ENCODE results near the gene SNPH. TPM values are rescaled to one million over a fixed set of nuclear protein-coding genes. Genes with fewer than 3 reads are reported as not detected.

The SNPH gene
- total and polyA plus RNA-seq, 2 of the 8 experiments (the other 6 are each of a cell fraction or from before 2014, with no cell fraction given): 0.98 to 4.9 TPM

DNA sequence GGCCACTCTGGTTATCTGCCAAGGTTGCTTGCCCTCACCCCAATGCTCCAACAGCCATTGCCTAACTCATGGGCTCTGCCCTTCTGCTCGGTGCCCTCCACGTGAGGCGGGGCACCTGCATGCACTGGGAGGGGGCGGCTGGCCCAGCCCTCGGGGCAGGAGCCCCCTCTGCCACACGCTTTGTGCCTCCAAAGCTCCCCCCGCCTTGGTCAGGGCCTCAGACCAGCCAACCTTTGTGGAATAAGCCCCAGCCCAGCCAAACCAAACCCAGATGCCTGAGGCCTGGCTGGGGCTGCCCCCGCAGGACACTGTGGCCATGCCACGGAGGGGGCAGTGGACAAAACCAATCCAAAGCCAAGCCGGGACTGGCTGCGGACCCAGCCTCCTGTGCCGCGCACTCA, 41.5 kb downstream of the SNPH start:
- Histone ChIP-seq H4K8ac (ENCODE audit: extremely low read depth, insufficient read depth, low read length) (no peak overlapping the region), H2BK12ac (ENCODE audit: low read depth, low read length) (no peak overlapping the region), H2AK5ac (ENCODE audit: low read depth, low read length) (no peak overlapping the region), H4K91ac (replicated peaks; ENCODE audit: insufficient read length, low read length) (no peak overlapping the region), H3K14ac (ENCODE audit: insufficient read length) (no peak overlapping the region), H3K27ac (ENCODE audit: low read depth, low read length) (no peak overlapping the region), H3K23ac (ENCODE audit: insufficient read length) (no peak overlapping the region), H3K79me2 (ENCODE audit: control insufficient read depth in 1 of 2, insufficient read depth in 2 of 2, low read length in 2 of 2) (no peaks in the 10 kb centered on the region), H4K5ac (ENCODE audit: insufficient read length, low read depth, low read length) (no peak overlapping the region), H3K23me2 (ENCODE audit: low read depth, low read length) (no peaks in the 10 kb centered on the region), H3K4me3 (ENCODE audit: extremely low read depth in 1 of 4, insufficient read depth in 2 of 4, low read depth in 3 of 4, low read length in 4 of 4) (no peak overlapping the region), H2AFZ (ENCODE audit: low read length) (no peak overlapping the region), H3K9me3 (ENCODE audit: insufficient read depth in 2 of 2, low read depth in 1 of 2, low read length in 1 of 2) (no peaks in the 10 kb centered on the region), H2BK5ac (ENCODE audit: low read depth, low read length) (no peak overlapping the region), H3K4ac (replicated peaks; ENCODE audit: insufficient read length, low read depth, low read length) (no peak overlapping the region), H3K79me1 (ENCODE audit: low read depth, low read length) (no peaks in the 10 kb centered on the region), H3K9ac (replicated peaks in 1 of 4; ENCODE audit: extremely low read depth in 1 of 4, low read depth in 3 of 4, low read length in 3 of 4) (no peak overlapping the region), H3K36me3 (ENCODE audit: control insufficient read depth in 2 of 4, insufficient read depth in 4 of 4, low read length in 3 of 4) (no peaks in the 10 kb centered on the region; a peak in 1 of 8 replicates), H3K27me3 (replicated peaks in 1 of 4; ENCODE audit: control insufficient read depth in 3 of 4, extremely low read depth in 1 of 4, insufficient read depth in 3 of 4, low read length in 3 of 4) (peaks cover 0 to 4% (median 4%) of the 10 kb centered on the region in 4 experiments; a peak in 5 of 7 replicates), H3K4me1 (replicated peaks in 1 of 4; ENCODE audit: control insufficient read depth in 3 of 4, insufficient read depth in 4 of 4, low read length in 3 of 4) (peaks cover 0 to 2% (median 0%) of the 10 kb centered on the region in 4 experiments; a peak in 4 of 7 replicates), H2BK120ac (replicated peaks; ENCODE audit: low read depth, low read length) (no peak overlapping the region), H4K20me1 (replicated peaks in 1 of 2; ENCODE audit: control insufficient read depth in 1 of 2, insufficient read depth in 2 of 2, low read length in 2 of 2) (no peaks in the 10 kb centered on the region), H3K56ac (replicated peaks; ENCODE audit: insufficient read length, low read depth, low read length) (no peak overlapping the region), H3K4me2 (ENCODE audit: insufficient read depth in 1 of 2, low read depth in 2 of 2, low read length in 2 of 2) (no peak overlapping the region), H2BK15ac (ENCODE audit: low read length) (no peak overlapping the region), H2BK20ac (ENCODE audit: low read length) (no peak overlapping the region), H3K18ac (ENCODE audit: extremely low read depth, low read length) (no peak overlapping the region)
- POLR2A ChIA-PET (ENCODE audit: partially characterized antibody): interaction anchor here (0.5 to 1.3 kb wide), 3 partner anchors 15 to 106 kb away, joined by 3 read pairs; no protein-coding TSS in a partner anchor
- DNase-seq (ENCODE audit: low read depth in 1 of 2, low spot score in 2 of 2) (no peak), FAIRE-seq (no peak)
- CTCF ChIA-PET (ENCODE audit: partially characterized antibody): interaction anchor here (0.9 to 2.1 kb wide), 6 partner anchors 8 to 141 kb away, joined by 3 to 6 read pairs (median 3); no protein-coding TSS in a partner anchor
- WGBS, 2 experiments (ENCODE audit: extremely low coverage in 1 of 2, insufficient coverage in 1 of 2, insufficient read length in 1 of 2, insufficient replicate concordance in 2 of 2, low coverage in 1 of 2, low lambda C conversion rate in 2 of 2, missing lambda C conversion rate in 1 of 2): 94% methylated on average over 12 of the region's 13 CpGs; no CpG with 5 or more reads in 1 of the 2 experiments
- no peak for TF ChIP-seq BACH1 (IDR thresholded peaks at IDR 0.05; ENCODE audit: low read length)
- TF ChIP-seq GTF2F1 (IDR thresholded peaks at IDR 0.05; ENCODE audit: borderline replicate concordance, low read depth, low read length): no peak
- no peak for TF ChIP-seq KDM4A (IDR thresholded peaks at IDR 0.05; ENCODE audit: low read depth, low read length, severe bottlenecking)
- no peak for TF ChIP-seq SP1 (IDR thresholded peaks at IDR 0.05; ENCODE audit: low read depth, low read length)
- TF ChIP-seq SP2 (IDR thresholded peaks at IDR 0.05; ENCODE audit: low read length): no peak
- TF ChIP-seq CBX8 (IDR thresholded peaks at IDR 0.05; ENCODE audit: borderline replicate concordance, low read depth, low read length): no peak
- TF ChIP-seq, protein P1, sequence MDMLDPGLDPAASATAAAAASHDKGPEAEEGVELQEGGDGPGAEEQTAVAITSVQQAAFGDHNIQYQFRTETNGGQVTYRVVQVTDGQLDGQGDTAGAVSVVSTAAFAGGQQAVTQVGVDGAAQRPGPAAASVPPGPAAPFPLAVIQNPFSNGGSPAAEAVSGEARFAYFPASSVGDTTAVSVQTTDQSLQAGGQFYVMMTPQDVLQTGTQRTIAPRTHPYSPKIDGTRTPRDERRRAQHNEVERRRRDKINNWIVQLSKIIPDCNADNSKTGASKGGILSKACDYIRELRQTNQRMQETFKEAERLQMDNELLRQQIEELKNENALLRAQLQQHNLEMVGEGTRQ (IDR thresholded peaks at IDR 0.05; ENCODE audit: low read length): no peak
- no peak for TF ChIP-seq TCF12 (IDR thresholded peaks at IDR 0.05; ENCODE audit: low read depth, low read length)
- no peak for TF ChIP-seq EGR1 (IDR thresholded peaks at IDR 0.05; ENCODE audit: borderline replicate concordance, low read depth, low read length)
- TF ChIP-seq, protein P2, sequence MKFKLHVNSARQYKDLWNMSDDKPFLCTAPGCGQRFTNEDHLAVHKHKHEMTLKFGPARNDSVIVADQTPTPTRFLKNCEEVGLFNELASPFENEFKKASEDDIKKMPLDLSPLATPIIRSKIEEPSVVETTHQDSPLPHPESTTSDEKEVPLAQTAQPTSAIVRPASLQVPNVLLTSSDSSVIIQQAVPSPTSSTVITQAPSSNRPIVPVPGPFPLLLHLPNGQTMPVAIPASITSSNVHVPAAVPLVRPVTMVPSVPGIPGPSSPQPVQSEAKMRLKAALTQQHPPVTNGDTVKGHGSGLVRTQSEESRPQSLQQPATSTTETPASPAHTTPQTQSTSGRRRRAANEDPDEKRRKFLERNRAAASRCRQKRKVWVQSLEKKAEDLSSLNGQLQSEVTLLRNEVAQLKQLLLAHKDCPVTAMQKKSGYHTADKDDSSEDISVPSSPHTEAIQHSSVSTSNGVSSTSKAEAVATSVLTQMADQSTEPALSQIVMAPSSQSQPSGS (IDR thresholded peaks at IDR 0.05; ENCODE audit: low read length): no peak
- no peak for TF ChIP-seq CTBP2 (IDR thresholded peaks at IDR 0.05; ENCODE audit: borderline replicate concordance, insufficient read depth, insufficient read length, low read length)
- no peak for TF ChIP-seq YY1 (IDR thresholded peaks at IDR 0.05; ENCODE audit: low read depth, low read length)

Data from H1 (cell line).